Activated CD4-positive, alpha-beta T cell treated with anti-CD3 and anti-CD28 coated beads, Interleukin-2, Interleukin-6, amounts not matched to agents 100 ng/mL and 50 ng/mL, durations not matched to agents 16 hours and 8 hours (primary cell): ENCODE measurements around the gene WASF3.
"Not testable (repeated sequence)": the region's sequence is repeated elsewhere in the genome, so short reads cannot be mapped to it uniquely, and the experiment has no call there.

ENCODE experiments used
- DNase-seq: peaks from one replicate; pipeline ENCODE4 v3.0.0-alpha.2; 2020

WASF3 gene

DNA sequence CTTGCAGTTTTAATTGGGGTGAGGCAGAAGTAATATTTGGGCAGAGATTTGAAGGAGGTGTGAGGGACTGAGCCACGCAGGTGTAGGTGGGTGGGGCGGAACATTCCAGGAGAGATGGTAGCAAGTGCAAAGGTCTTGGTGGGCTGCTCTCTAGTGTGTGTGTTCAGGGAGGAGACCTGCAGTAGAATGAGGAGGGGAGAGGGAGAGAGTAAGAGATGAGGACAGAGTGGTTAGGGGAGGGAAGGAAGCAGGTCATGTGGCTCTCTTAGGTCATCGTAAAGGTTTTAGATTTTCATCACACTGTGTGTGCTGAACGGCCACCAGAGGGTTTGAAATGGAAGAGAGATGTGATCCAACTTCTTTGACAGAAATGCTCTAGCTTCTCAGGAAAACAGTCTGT lies 33.5 kb downstream of the WASF3 start:
- DNase-seq = no peak

DNA sequence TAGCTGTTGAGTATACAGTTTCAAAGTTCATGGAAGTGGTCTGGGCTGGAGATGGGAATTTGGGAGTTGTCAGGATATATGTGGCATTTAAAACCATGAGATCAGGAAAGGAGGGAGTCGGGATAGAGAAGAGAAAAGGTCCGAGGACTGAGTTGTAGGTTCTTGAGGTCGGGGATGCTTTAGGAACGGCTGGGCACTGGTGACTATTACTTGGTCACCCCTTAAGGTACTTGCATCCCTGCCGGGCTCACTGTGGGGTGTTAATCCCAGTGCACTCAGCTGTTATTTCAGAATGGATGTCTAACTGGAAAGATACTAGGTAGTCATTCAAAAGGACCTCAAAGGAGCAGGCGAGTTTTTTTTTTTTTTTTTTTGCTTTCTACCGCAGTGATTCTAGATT lies 34.2 kb downstream of the WASF3 start:
- no peak for DNase-seq

DNA sequence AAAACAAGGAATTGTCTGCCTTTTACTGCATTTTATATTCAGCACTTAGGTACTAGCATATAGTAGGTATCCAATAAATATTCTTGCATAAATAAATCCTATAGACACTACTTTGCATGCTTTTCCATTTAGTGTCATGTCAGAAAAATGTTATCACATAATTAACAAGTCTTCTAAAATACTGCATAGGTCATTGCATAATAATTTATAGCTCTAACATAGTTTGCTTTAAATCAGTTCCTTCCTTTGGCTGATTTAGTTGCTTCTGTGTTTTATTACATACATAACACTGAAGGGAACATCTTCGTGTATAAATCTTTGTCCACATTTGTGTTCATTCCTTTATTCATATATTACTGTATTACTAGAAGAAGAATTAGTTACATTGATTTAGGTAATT lies 36.2 kb downstream of the WASF3 start:
- DNase-seq = no peak

- DNase-seq = no peak
Measured at GRCh38 chr13:26594363-26594762, 36.9 kb downstream of the WASF3 start.

DNA sequence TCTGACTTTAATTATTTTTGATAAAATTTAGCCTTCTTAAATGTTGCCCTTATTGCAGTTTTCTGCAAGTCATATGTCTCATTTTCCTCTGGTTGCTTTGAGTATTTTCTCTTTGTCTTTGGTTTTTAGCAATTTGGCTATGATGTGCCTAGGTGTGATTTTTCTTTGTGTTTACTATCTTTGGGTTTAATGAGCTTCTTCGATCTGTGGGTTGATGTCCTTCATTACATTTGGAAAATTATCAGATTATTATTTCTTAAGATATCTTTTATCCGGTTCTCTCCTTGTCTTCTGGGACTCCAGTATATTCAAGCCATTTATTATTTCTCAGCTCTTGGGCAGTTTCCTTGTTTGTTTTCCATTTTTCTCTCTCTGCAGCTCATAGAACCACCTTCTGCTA lies 39.0 kb downstream of the WASF3 start:
- DNase-seq = no peak

DNA sequence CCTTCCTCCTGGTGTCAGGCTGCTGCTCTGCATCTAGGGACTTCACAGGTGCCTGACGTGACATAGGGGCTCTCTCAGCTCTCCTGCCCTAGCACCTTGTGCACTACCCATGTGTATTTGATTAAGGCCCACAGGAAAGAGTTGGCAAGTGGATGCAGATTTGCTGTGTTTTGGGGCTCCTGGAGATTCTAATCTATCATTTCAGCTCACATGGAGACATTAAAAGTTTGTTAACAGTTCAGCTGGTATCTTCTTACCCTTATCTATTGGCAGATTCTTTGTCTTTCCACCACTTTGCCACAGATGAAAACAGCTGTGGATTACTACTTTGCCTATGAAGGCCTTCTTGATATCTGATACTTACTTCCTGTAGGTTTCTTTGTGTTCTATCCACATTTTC lies 41.9 kb downstream of the WASF3 start:
- DNase-seq = no peak

GRCh38 chr13:26599860-26600259 lies 42.4 kb downstream of the WASF3 start:
- DNase-seq = no peak

DNA sequence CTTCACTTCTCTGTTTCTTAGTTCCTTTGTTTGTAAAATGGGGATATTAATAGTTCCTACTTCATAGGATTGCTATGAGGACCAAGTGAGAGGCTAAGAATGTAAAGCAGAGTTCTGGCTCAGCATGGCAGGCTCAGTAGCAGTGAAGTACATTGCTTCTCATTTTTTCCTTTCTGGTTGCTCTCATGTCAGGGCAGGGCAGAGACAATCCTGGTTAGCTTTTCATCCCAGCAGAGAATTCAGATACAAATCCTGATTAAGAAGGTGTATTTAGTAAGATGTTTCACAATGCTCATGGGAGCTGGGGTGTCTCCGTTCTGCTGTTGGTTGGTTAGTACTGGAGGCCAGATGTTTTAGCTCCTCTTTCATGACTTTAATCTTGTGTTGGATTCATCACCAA lies 42.9 kb downstream of the WASF3 start:
- no peak for DNase-seq

GRCh38 chr13:26601669-26602068 lies 44.2 kb downstream of the WASF3 start:
- peak; percentile 60 for DNase-seq

- no peak for DNase-seq
Measured at GRCh38 chr13:26602783-26603182, 45.3 kb downstream of the WASF3 start.

DNA sequence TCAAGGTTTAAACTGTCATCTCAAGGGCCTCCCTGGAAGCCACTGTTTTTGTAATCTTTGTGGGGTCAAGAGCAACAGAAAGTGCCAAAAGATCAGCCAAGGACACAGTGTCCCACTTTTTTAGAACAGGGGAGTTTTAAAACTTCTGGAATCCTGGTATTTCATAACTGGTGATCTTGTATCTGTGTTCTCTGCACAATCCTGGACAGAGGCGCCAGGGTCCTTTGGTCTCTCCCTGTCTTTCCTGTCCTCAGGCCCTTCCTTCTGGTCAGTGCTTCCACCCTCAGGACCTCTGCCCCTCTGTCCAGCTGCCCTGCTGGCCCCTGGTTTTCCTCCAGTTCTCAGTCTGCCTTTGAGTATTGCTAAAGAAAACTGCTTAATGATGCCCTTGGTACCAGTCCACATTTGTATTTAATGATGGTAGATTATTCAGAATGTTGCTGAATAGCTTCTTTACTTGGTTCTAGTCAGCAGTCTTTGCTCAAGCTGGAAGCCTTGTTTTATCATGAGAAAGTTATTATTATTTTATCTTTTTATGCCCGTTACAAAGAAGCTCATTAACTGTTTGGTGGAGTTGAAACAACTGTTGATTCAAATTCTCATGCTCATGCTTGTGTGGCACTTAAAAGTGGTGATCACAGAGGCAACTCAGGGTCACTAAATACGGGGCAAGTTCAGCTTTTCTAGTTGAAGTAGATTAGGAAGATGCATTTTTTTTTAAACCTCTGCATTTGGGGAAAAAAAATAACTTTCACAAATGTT lies 47.5 kb downstream of the WASF3 start:
- no peak for DNase-seq

- no peak for DNase-seq
Measured at GRCh38 chr13:26605845-26606244, 48.4 kb downstream of the WASF3 start.

- no peak for DNase-seq
Measured at GRCh38 chr13:26606631-26607030, 49.1 kb downstream of the WASF3 start.

- DNase-seq = no peak
Measured at GRCh38 chr13:26614721-26615120, 57.2 kb downstream of the WASF3 start.

- no peak for DNase-seq
Measured at GRCh38 chr13:26616126-26616525, 58.6 kb downstream of the WASF3 start.

- no peak for DNase-seq
Measured at GRCh38 chr13:26618726-26619125, 61.2 kb downstream of the WASF3 start.

DNA sequence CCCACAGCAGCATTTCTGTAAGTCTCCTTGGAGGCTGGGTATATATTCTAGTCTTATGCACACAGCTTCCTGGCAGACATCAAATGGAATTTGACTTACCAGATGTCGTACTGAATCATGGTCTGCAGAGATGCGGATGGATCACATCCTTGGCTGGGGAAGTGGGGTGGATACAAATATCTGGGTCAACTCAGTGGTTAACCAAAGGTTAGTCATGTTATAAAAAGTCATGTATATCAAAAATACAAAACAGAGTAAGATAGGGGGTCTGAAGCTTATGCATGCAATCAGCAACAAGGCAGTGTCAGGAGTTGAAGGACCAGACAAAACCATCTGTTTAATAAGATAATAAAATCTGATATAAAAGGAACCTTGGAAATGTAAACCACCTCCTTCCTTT lies 61.9 kb downstream of the WASF3 start:
- DNase-seq = no peak

DNA sequence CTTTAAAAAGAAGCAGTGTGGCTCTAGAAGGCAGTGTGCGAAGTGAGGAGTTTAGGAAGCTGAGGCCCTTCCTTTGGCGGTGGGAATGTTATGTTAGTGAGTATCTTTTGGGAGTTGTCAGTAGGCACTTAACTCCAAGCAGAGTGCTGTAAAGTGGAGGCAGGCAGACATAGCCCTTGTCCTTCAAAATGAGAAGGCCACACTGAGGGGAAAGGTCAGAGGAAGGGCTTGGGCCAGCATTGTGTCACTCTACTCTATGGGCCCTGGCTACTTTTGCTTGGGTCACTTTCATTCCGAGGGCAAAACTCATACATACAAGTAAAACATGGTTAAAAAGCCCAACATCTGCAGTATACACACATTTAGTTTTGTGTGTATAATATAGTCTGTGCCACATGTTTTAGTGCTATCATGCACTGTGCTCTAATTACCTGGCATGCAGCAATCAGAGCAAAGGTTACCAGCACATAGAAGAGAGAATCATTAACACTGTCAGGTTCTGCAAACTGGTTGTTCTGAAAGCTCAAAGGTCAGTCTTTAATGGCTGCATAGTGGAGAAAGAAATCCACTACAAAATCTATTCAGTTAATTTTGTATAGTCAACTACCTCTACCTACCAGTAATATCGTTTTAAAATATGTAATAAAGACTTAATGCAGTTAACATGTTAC lies 64.4 kb downstream of the WASF3 start:
- DNase-seq = no peak

DNA sequence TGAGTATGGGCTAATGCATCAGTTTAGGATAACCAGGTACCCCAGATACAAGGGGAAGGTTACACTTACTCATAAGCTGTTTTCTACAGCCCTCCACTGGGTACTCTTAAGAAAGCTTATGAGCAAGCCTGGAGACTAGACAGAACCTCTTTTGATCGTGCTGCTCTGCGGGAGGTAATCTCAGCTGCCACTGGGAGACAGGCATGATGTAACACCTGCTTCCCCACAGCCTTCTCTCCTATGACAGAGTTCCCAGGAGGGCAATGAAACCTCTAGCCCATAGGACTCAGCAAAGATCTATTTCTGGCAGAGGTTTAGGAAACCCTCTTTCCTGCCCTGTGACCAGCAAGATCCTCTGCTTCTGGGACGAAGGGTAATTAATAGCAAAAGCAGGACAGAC lies 65.6 kb downstream of the WASF3 start:
- DNase-seq = no peak

GRCh38 chr13:26624572-26624971 lies 67.1 kb downstream of the WASF3 start:
- no peak for DNase-seq

DNA sequence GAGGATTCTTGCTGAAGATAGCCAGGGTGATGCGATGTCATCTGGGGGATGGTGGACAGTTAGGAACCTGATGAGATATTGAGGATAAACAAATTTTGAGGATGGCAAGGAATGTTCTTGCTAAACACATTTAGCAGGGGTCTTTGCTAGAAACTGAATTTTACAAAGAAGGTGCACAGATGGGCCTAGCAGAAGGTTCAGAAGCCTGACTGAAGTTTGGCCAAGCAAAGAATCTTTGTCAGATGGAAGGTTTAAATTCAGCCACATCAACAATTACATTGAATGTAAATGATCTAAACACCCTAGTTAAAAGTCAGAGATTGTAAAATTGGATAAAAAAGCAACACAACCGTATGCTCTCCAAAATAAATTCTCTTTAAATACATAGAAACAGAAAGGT lies 68.8 kb downstream of the WASF3 start:
- DNase-seq = no peak

DNA sequence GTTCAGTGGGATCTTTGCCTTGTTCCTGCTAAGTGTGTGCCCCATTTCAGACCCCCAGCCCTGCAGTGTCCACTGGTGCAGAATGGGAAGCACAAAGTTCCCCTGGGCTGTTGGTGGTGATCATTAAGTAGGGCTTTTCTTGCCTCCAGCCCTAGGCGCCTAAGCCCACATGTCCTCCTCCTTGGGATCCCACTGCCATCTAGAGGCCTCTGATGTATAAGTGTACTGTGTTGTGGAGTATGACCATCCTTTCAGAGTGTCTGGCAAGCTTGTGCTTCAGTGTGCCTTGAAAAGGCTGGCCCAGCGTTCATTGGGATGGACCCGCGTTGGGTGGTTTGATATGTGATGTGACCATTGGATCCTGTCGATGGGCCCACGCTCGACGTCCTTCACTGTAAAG lies 71.2 kb downstream of the WASF3 start:
- no peak for DNase-seq

DNA sequence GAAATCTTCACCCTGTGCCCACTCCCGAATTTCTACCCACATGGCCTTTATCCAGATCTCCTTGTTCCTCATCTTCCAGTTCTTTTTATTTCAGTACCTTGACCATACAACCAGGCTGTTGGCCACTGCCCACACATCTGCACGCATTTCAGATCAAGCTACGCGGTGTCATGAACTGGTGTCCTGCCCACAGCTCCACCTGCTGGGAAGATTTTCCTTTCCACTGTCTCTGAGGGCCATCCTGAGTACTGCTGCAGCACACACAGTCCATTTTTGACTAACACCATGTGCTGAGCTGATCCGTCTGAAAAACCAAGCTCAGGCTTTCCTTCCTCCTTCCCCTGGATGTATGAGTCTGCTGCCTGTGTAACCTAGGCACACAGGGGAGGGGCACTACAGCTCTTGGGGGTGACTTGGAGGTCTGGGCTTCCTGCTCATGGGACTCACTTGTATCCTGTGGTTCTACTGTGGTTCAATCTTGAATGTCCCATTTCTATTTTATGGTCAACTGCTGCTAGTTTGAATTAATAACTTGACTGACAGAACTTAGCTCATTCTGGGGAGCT lies 71.9 kb downstream of the WASF3 start:
- peak; percentile 3 for DNase-seq

DNA sequence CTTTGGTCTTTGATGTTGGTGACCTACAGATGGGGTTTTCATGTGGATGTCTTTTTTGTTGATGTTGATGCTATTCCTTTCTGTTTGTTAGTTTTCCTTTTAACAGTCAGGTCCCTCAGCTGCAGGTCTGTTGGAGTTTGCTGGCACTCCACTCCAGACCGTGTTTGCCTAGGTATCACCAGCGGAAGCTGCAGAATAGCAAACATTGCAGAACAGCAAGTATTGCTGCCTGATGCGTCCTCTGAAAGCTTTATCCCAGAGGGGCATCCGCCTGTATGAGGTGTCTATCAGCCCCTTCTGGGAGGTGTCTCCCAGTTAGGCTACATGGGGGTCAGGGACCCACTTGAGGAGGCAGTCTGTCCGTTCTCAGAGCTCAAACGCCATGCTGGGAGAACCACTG lies 78.2 kb downstream of the WASF3 start:
- DNase-seq = not testable (repeated sequence)

DNA sequence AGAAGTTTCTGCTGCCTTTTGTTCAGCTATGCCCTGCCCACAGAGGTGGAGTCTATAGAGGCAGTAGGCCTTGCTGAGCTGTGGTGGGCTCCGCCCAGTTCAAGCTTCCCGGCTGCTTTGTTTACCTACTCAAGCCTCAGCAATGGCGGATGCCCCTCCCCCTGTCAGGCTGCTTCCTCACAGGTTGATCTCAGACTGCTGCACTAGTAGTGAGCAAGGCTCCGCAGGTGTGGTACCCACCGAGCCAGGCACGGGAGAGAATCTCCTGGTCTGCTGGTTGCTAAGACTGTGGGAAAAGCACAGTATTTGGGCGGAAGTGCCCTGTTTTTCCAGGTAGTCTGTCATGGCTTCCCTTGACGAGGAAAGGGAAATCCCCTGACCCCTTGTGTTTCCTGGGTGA lies 78.6 kb downstream of the WASF3 start:
- not testable (repeated sequence) for DNase-seq
